Measurements from ENCODE around the gene ZCCHC14. TPM values are rescaled to one million over a fixed set of nuclear protein-coding genes. Genes with fewer than 3 reads are reported as not detected.

Gene ZCCHC14
- 10 to 100 TPM in 3 of 4 donors, 1 to 10 TPM in 1; 8.3 to 19.6 (median 14.7) TPM for total RNA-seq

DNA sequence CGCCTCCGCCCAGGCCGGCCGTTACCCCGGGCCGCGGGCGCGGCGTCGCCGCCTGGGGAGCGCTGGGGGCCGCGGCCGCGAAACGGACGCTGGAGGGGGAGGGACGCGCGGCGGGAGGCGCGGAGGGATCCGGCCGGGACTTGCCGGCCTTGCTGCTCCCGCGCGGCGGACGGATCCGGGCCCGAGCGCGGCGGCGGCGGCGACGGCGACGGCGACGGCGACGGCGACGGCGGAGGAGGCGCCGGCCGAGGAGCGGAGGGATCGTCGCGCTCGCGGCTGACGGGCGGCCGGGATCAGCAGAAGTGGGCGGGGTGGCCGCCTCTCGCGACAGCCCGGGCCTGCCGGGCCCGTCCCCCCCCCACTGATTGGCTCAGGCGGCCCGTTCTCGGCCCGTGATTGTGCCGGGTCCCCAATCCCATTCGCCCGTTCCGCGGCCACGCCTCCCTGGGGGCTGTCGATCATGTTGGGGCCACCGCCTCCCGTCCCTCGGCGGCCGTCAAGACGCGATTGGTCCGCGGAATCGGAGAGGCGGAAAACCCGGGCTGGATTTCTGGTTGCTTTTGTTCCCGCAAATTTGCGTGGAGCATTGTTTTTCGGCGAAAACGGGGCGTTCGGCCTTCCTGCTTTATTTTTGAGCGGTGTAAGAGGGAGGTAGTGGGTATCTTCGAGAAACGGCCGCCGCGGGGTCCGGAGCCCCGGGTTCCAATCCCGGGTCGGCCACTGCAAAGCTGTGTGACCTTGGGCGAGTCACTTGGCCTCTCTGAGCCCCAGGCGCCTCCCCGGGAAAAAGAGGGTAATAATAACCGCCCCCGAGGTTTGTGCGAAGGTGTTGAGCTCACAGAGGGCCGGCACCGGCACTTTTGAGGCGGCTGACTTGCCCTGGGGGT, at the start of gene ZCCHC14:
Gene ZCCHC14 (minus strand): TSS at position 304 of the 887 bp plus-strand sequence. CDS start 786 bp downstream, outside the sequence.
- intact Hi-C loops (cut with DNase I) = no loop called here
- Histone ChIP-seq H3K27ac (peak within 1 kb of the TSS; percentile 73 to 94 (median 90)), H3K9me3 (no peaks in the 10 kb centered on the region), H3K27me3 (no peaks in the 10 kb centered on the region), H3K4me3 (peak within 1 kb of the TSS; percentile 40 to 75 (median 56)), H3K36me3 (no peaks in the 10 kb centered on the region), H3K4me1 (peaks cover 30 to 49% (median 37%) of the 10 kb centered on the region in 3 donors)
- 2% methylated on average over 15 of the region's 119 CpGs; no CpG with 5 or more reads in 1 of the 2 donors for WGBS, 2 donors
- DNase-seq = peak; percentile 88
- TF ChIP-seq, protein P1, sequence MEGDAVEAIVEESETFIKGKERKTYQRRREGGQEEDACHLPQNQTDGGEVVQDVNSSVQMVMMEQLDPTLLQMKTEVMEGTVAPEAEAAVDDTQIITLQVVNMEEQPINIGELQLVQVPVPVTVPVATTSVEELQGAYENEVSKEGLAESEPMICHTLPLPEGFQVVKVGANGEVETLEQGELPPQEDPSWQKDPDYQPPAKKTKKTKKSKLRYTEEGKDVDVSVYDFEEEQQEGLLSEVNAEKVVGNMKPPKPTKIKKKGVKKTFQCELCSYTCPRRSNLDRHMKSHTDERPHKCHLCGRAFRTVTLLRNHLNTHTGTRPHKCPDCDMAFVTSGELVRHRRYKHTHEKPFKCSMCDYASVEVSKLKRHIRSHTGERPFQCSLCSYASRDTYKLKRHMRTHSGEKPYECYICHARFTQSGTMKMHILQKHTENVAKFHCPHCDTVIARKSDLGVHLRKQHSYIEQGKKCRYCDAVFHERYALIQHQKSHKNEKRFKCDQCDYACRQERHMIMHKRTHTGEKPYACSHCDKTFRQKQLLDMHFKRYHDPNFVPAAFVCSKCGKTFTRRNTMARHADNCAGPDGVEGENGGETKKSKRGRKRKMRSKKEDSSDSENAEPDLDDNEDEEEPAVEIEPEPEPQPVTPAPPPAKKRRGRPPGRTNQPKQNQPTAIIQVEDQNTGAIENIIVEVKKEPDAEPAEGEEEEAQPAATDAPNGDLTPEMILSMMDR (IDR thresholded peaks at IDR 0.05) = peak in 1 of 6 experiments; percentile 11
- peak in 2 of 4 donors; percentile 71 to 78 for TF ChIP-seq POLR2A (IDR thresholded peaks at IDR 0.05)

DNA sequence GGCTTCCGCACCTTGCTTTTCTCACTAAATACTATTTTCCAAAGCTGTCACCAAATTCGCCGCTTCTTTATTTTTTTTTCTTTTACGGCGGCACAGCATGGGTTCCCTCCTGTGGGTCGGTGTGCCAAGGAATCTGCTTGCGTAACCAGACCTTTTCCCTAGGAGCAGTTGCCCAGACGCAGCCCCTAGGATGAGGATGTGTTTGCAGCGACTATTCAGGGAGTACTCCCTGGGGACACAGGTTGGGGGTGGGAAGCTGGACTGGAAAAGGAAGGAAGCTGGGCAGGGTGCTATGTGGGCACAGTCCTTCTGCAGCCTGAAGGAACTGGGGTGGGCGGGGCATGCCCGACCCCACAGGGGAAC, 49.0 kb upstream of the ZCCHC14 start:
- intact Hi-C loops (cut with DNase I) = no loop called here
- no peak for TF ChIP-seq POLR2A (IDR thresholded peaks at IDR 0.05)
- TF ChIP-seq, protein P1 (IDR thresholded peaks at IDR 0.05) = no peak
- Histone ChIP-seq H3K4me3 (peak overlapping the region in 3 of 4 donors; percentile 13 to 41 (median 20)), H3K9me3 (peaks cover 0 to 7% (median 0%) of the 10 kb centered on the region in 3 donors), H3K27ac (peak overlapping the region in 1 of 4 donors; percentile 79), H3K4me1 (peaks cover 0 to 26% (median 9%) of the 10 kb centered on the region in 3 donors), H3K36me3 (no peaks in the 10 kb centered on the region), H3K27me3 (peaks cover 0 to 71% (median 0%) of the 10 kb centered on the region in 4 donors)
- 40 to 68% methylated on average over 9 of the region's 11 CpGs for WGBS, 2 donors
- no peak for DNase-seq

DNA sequence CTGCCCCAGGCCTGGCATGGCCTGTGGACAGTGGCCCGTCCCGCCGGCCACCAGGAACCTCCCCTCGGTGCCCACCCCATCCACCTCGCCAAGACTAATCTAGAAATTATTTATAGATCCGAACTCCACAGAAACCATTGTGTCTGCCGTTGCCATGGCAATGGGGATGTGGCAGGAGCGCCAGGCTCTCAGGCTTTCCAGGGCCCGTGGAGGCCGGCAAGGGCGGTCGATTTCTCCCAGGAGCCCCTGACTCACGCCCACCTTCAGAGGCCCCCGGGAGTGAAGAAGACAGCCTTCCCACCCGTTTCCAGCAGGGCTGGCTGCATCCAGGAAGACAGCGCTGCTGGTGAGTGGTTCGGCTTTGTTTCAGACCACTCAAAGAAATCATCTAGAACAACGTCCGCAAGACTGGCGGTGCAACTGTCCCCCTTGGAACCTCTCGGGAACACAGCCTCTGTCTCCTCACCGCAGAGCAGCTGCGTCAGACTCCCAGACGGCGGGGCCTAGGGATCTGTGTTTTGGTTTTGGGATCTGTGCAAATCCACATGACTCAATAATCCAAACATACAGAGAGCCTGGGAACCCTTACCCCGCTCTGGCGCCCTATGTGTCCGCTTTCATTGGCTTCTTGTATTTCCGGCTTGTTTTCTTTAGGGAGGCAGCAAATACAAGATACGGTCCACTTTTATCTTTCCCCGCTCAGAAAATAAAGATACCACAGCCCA, 48.5 kb upstream of the ZCCHC14 start:
- peak overlapping the region in 3 of 4 donors; percentile 13 to 41 (median 20) for H3K4me3 ChIP-seq
- WGBS, 2 donors = 33 to 48% methylated on average over 11 to 18 of the region's 31 CpGs
- TF ChIP-seq, protein P1 (IDR thresholded peaks at IDR 0.05) = no peak
- no peak for TF ChIP-seq POLR2A (IDR thresholded peaks at IDR 0.05)
- H3K27me3 ChIP-seq = peaks cover 0 to 71% (median 0%) of the 10 kb centered on the region in 4 donors
- no peaks in the 10 kb centered on the region for H3K36me3 ChIP-seq
- peak overlapping the region; percentile 46 to 79 (median 62) for H3K27ac ChIP-seq
- peaks cover 0 to 29% (median 9%) of the 10 kb centered on the region in 3 donors for H3K4me1 ChIP-seq
- intact Hi-C loops (cut with DNase I) = no loop called here
- no peak for DNase-seq
- peaks cover 0 to 5% (median 0%) of the 10 kb centered on the region in 3 donors for H3K9me3 ChIP-seq

DNA sequence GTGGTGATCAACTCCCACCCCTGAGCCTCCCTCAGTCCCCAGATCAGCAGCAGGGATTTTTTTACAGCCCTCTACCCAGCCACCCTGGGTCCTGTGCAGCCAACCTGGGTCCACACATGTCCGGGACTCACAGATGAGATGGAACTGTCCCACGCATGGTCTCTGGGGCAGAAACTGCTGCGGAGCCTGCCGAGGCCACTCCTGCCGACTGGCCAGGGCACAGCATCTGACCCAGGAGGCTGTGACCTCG, 48.0 kb upstream of the ZCCHC14 start:
- Histone ChIP-seq H3K9me3 (peaks cover 0 to under 1% (median 0%) of the 10 kb centered on the region in 3 donors), H3K4me3 (peak overlapping the region in 3 of 4 donors; percentile 13 to 41 (median 20)), H3K36me3 (no peaks in the 10 kb centered on the region), H3K4me1 (peaks cover 0 to 31% (median 9%) of the 10 kb centered on the region in 3 donors), H3K27me3 (peaks cover 0 to 71% (median 0%) of the 10 kb centered on the region in 4 donors), H3K27ac (peak overlapping the region; percentile 46 to 79 (median 62))
- WGBS, 2 donors = 60% methylated on average over 1 of the region's 6 CpGs; no CpG with 5 or more reads in 1 of the 2 donors
- TF ChIP-seq, protein P1 (IDR thresholded peaks at IDR 0.05) = no peak
- no peak for TF ChIP-seq POLR2A (IDR thresholded peaks at IDR 0.05)
- intact Hi-C loops (cut with DNase I) = no loop called here
- no peak for DNase-seq

Measured in esophagus squamous epithelium (tissue), 5 donors.